ENCODE data around the gene DNAJC12.
"Not testable (repeated sequence)": the region's sequence is repeated elsewhere in the genome, so short reads cannot be mapped to it uniquely, and the experiment has no call there.

Gene DNAJC12

DNA sequence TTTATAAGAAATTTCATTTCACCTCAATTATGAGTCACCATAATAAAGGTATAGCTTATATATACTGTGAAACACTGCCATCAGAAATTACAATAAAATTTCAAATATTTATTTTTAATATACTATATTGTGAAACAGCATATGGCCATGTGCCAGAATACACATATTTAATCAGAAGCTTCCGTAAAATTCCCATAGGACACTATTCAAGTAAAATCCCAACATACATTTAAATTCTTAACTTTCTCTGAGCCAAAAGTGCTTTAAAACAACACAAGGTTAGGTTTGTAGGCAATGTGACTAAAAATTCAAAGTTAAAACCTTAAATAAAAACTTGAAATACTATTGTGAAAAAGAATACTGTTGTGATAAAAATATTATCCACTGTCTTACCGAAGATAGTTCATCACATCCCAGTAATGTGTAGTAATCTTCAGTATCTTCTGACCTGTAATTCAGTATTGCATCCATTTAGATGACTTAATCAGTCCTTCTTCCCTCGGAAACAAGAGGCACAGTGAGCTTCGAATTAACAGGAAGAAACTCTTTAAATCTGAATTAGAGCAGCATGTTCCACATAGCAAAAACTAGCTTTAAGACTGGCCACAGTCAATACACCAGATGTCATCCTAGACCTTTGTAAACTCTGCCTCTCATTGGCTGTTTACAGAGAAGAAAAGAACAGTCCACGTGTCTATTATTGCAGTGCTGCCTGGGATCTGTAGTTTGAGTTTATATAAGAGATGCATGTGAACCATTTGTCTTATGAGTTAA, at the start of gene DNAJC12:
Gene DNAJC12, minus strand, starts transcription at position 648 of the 774 bp plus-strand sequence. Its CDS starts 177 bp downstream, at position 471.
- TF ChIP-seq CTCF (IDR thresholded peaks at IDR 0.05; ENCODE audit: low read depth, low read length) = no peak
- DNase-seq (ENCODE audit: extremely low read depth, low read depth) = peak; percentile 4

DNA sequence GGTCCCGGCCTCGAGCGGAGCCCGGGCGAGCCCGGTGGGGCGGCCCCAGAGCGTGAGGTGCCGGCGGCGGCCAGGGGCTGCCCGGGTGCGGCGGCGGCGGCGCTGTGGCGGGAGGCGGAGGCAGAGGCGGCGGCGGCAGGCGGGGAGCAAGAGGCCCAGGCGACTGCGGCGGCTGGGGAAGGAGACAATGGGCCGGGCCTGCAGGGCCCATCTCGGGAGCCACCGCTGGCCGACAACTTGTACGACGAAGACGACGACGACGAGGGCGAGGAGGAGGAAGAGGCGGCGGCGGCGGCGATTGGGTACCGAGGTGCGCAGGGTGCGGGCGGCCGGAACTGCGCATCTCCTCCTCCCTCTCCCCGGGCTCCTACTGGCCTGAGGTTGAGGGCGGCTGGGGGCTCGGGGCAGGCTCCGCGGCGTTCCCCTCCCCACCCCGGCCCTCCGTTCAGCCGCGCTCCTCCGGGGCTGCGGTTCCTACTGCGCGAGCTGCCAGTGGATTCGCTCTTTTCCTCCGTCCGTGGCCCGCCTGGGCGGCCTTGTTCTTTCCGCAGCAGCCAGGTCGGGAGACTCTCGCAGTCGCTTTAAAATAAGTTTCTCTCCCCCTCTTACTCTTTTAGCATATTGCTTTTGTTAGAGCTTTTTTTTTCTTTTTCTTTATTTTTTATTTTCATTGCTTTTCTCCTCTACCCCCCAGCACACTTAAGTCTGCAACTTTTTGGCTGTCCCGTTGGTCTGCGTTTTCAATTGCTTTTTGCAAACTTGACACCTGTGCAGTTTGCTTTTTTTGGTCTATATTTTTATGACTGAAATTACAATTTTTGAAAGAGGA, 47.1 kb upstream of the DNAJC12 start:
- peak; percentile 40 for DNase-seq (ENCODE audit: extremely low read depth, low read depth)
- TF ChIP-seq CTCF (IDR thresholded peaks at IDR 0.05; ENCODE audit: low read depth, low read length) = no peak

GRCh38 chr10:67884313-67884841, 46.4 kb upstream of the DNAJC12 start, which contains the start of gene SIRT1:
Gene SIRT1, plus strand, starts transcription at chr10:67884656. Its CDS starts 66 bp downstream, at chr10:67884722.
- peak; percentile 91 for DNase-seq (ENCODE audit: extremely low read depth, low read depth)
- TF ChIP-seq CTCF (IDR thresholded peaks at IDR 0.05; ENCODE audit: low read depth, low read length) = no peak

GRCh38 chr10:67883710-67884312, 45.8 kb upstream of the DNAJC12 start:
- DNase-seq (ENCODE audit: extremely low read depth, low read depth) = no peak
- TF ChIP-seq CTCF (IDR thresholded peaks at IDR 0.05; ENCODE audit: low read depth, low read length) = no peak

GRCh38 chr10:67878133-67878532, 40.1 kb upstream of the DNAJC12 start:
- TF ChIP-seq CTCF (IDR thresholded peaks at IDR 0.05; ENCODE audit: low read depth, low read length) = no peak

GRCh38 chr10:67877421-67877820, 39.4 kb upstream of the DNAJC12 start:
- DNase-seq (ENCODE audit: extremely low read depth, low read depth) = not testable (repeated sequence)

More at GRCh38 chr10:67878133-67878532, 40.1 kb upstream of the DNAJC12 start:
- DNase-seq (ENCODE audit: extremely low read depth, low read depth) = no peak
